GM15510 (cell line): ENCODE results near the gene JAK1.

Source experiments
- POLR2A ChIP-seq: IDR thresholded peaks from 3 replicates; pipeline ENCODE4 v1.6.1; 2011; ENCODE audit warnings: borderline replicate concordance; ENCODE audit not compliant: insufficient read length; ENCODE audit errors: extremely low read depth

Gene JAK1

DNA sequence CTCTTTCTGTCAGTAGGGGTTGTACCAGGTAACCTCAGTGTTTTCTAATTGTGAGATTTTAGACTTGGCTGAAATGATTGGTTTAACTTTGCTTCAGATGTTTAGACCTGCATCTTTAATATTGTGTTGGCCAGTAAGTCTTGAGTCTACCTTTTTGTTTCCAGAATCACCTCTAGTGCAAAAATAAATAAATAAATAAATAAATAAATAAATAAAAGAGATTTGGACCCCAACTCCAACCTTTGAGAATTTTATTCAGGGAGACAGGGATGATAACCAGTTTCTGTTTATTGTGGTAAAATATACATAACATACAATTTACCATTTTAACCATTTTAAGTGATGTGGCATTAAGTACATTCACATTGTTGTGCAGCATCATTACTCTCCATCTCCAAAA is 157.0 kb downstream of the JAK1 start:
- no peak for TF ChIP-seq POLR2A

DNA sequence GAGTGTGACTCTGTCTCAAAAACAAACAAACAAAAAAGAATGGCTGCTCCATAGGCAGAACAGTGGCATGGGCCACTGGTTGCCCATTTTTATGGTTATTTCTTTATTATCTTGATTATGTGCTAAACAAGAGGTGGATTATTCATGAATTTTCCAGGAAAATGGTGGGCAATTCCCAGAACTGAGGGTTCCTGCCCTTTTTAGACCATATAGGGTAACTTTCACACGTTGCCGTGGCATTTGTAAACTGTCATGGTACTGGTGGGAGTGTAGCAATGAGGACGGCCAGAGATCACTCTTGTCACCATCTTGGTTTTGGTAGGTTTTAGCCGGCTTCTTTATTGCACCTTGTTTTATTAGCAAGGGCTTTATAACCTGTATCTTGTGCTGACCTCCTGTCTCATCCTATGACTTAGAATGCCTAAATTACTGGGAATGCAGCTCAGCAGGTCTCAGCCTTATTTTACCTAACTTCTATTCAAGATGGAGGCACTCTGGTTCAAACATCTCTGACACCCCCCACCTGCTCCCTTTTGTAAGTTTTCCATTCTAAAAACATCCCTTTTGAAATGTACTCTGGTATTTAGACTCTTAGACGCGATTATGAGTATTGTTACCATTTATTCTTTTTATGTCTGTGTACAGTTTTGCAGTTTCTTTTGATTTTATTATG is 164.4 kb downstream of the JAK1 start:
- no peak for TF ChIP-seq POLR2A

DNA sequence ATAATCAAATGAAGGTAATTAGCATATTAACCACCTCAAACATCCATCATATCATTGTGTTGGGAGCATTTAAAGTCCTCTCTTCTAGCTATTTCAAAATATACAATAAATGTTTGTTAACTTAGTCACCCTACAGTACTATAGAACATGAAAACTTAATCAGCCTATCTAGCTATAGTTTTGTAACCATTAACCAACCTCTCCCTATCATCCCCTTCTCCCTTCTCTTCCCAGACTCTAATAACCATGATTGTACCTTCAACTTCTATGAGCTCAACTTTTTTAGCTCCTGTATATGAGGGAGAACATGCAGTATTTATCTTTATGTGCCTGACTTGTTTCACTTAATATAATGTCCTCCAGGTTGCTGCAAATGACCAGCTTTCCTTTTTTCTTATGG is 167.5 kb downstream of the JAK1 start:
- TF ChIP-seq POLR2A: no peak

DNA sequence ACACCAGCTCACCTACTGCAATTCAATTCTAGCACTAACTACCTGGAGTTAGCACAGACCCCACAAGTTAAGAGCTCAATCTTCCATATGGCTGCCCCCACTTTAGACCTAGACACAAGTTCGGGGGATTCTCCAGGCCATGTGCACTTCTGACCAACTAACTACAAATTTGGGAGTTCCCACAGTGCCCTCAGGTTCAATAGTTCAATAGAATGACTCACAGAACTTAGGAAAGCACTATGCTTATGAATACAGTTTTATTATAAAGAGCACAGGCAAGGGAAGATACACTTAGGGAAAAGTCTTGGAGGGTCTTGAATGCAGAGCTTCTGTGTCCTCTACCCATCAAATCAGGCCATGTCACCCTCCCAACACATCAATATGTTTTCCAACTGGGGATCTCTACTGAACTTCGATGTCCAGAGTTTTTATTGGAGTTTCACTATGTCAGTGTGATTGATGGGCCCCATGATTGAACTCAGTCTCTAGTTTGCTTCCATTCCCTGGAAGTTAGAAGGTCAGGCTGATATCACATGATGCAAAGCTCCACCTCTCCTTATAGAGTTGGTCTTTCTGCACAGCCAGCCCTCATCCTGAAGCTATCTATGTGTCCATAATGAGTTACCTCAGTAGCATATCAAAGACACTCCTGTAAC is 175.4 kb downstream of the JAK1 start:
- no peak for TF ChIP-seq POLR2A
